WTC11 (cell line): ENCODE measurements around the gene STON2.

ENCODE experiments used
- ATF2 ChIP-seq: sonication (generic); formaldehyde crosslinking; IDR thresholded peaks from 2 replicates; pipeline ENCODE4 v1.8.1; 2022; ENCODE audit warnings: low read depth, missing genetic modification reagents, borderline replicate concordance
- CTCF ChIP-seq: fragments of 200-600 bp; IDR thresholded peaks from 2 replicates; pipeline ENCODE4 v1.8.0; 2022; ENCODE audit warnings: antibody characterized with exemption
- FOXJ3 ChIP-seq: sonication (generic); formaldehyde crosslinking; IDR thresholded peaks from 2 replicates; pipeline ENCODE4 v1.9.0; 2021; ENCODE audit warnings: missing genetic modification reagents, mild to moderate bottlenecking, borderline replicate concordance
- JUN ChIP-seq: sonication (generic); formaldehyde crosslinking; IDR thresholded peaks from 2 replicates; pipeline ENCODE4 v1.8.0; 2023; ENCODE audit warnings: mild to moderate bottlenecking, missing genetic modification reagents
- NFYB ChIP-seq: sonication (generic); formaldehyde crosslinking; conservative IDR thresholded peaks from 2 replicates; pipeline ENCODE4 v1.8.0; 2022; ENCODE audit warnings: low read depth, missing genetic modification reagents
- NR1H2 ChIP-seq: sonication (generic); formaldehyde crosslinking; IDR thresholded peaks from 2 replicates; pipeline ENCODE4 v1.9.0; 2021; ENCODE audit warnings: mild to moderate bottlenecking, moderate library complexity, missing genetic modification reagents
- OVOL2 ChIP-seq: fragments of 250-450 bp; sonication (Bioruptor Pico); IDR thresholded peaks from 2 replicates; pipeline ENCODE4 v1.9.0; 2021; ENCODE audit warnings: mild to moderate bottlenecking, borderline replicate concordance
- RORB ChIP-seq: fragments of 250-450 bp; sonication (Bioruptor Pico); IDR thresholded peaks from 2 replicates; pipeline ENCODE4 v1.9.0; 2021; ENCODE audit warnings: mild to moderate bottlenecking
- SP1 ChIP-seq: sonication (generic); formaldehyde crosslinking; conservative IDR thresholded peaks from 2 replicates; pipeline ENCODE4 v1.8.1; 2022; ENCODE audit warnings: missing genetic modification reagents
- ZNF121 ChIP-seq: sonication (generic); formaldehyde crosslinking; IDR thresholded peaks from 2 replicates; pipeline ENCODE4 v1.8.0; 2023; ENCODE audit warnings: missing genetic modification reagents
- ZNF416 ChIP-seq: fragments of 250-450 bp; sonication (Bioruptor Pico); IDR thresholded peaks from 2 replicates; pipeline ENCODE4 v1.9.0; 2021; ENCODE audit warnings: mild to moderate bottlenecking, inconsistent platforms
- TF ChIP-seq, protein P1 (sequence below): sonication (generic); formaldehyde crosslinking; conservative IDR thresholded peaks from 2 replicates; pipeline ENCODE4 v1.8.1; 2023; ENCODE audit warnings: mild to moderate bottlenecking, low read depth, missing genetic modification reagents, moderate library complexity

- no peak for TF ChIP-seq SP1 (CRISPR knock-in tag)
- TF ChIP-seq FOXJ3: no peak
- no peak for TF ChIP-seq OVOL2 (CRISPR knock-in tag)
- no peak for TF ChIP-seq ATF2
- no peak for TF ChIP-seq CTCF
- no peak for TF ChIP-seq RORB (CRISPR knock-in tag)
- TF ChIP-seq JUN (CRISPR knock-in tag): no peak
- no peak for TF ChIP-seq NFYB (CRISPR knock-in tag)
- no peak for TF ChIP-seq ZNF121 (CRISPR knock-in tag)
- TF ChIP-seq ZNF416: no peak
- TF ChIP-seq, protein P1, sequence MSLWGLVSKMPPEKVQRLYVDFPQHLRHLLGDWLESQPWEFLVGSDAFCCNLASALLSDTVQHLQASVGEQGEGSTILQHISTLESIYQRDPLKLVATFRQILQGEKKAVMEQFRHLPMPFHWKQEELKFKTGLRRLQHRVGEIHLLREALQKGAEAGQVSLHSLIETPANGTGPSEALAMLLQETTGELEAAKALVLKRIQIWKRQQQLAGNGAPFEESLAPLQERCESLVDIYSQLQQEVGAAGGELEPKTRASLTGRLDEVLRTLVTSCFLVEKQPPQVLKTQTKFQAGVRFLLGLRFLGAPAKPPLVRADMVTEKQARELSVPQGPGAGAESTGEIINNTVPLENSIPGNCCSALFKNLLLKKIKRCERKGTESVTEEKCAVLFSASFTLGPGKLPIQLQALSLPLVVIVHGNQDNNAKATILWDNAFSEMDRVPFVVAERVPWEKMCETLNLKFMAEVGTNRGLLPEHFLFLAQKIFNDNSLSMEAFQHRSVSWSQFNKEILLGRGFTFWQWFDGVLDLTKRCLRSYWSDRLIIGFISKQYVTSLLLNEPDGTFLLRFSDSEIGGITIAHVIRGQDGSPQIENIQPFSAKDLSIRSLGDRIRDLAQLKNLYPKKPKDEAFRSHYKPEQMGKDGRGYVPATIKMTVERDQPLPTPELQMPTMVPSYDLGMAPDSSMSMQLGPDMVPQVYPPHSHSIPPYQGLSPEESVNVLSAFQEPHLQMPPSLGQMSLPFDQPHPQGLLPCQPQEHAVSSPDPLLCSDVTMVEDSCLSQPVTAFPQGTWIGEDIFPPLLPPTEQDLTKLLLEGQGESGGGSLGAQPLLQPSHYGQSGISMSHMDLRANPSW (CRISPR knock-in tag): no peak
- TF ChIP-seq NR1H2 (CRISPR knock-in tag): no peak
Observed at GRCh38 chr14:81447021-81447764, 47.1 kb upstream of the STON2 start.
